Activated CD8-positive, alpha-beta T cell treated with anti-CD3 and anti-CD28 coated beads for 36 hours (primary cell): ENCODE data around the gene HNRNPA2B1. TPM values are rescaled to one million over a fixed set of nuclear protein-coding genes. Genes with fewer than 3 reads are reported as not detected.

ENCODE experiments used
- ATAC-seq: fragments of 200-7000 bp; cut with Tn5 transposase; one replicate; pipeline ENCODE4 v1.10.0; 2021; ENCODE audit warnings: mild to moderate bottlenecking, moderate library complexity
- CTCF ChIA-PET: fragments of 350-600 bp; sonication (Branson Sonifier 250); formaldehyde crosslinking; loops from one replicate; lab custom pipeline; 2021; ENCODE audit warnings: antibody characterized with exemption; lab: Charles Lee
- POLR2A ChIA-PET: fragments of 350-600 bp; sonication (Branson Sonifier 250); formaldehyde crosslinking; loops from one replicate; lab custom pipeline; 2021; ENCODE audit warnings: antibody characterized with exemption; lab: Charles Lee
- DNase-seq: peaks from one replicate; pipeline ENCODE4 v3.0.0-alpha.2; 2020
- H3K27ac Mint-ChIP-seq: one replicate; pipeline ENCODE4 v1.8.0; 2021; ENCODE audit warnings: mild to moderate bottlenecking, mixed read lengths
- H3K27me3 Mint-ChIP-seq: one replicate; pipeline ENCODE4 v1.8.0; 2021; ENCODE audit warnings: mixed read lengths
- H3K36me3 Mint-ChIP-seq: one replicate; pipeline ENCODE4 v1.8.0; 2021; ENCODE audit warnings: low read depth, mixed read lengths
- H3K4me1 Mint-ChIP-seq: one replicate; pipeline ENCODE4 v1.8.0; 2021; ENCODE audit warnings: low read depth, mixed read lengths
- H3K4me3 Mint-ChIP-seq: one replicate; pipeline ENCODE4 v1.8.0; 2021; ENCODE audit warnings: mild to moderate bottlenecking, moderate library complexity, mixed read lengths
- H3K9me3 Mint-ChIP-seq: one replicate; pipeline ENCODE4 v1.8.0; 2021; ENCODE audit warnings: mixed read lengths
- intact Hi-C: fragments of 100-400 bp; cut with micrococcal nuclease; formaldehyde crosslinking; loops from one replicate; pipeline ENCODE4 v1.10.0; 2022
- total RNA-seq, 2 experiments: library from RNA; stranded (reverse); gene quantifications; one replicate each; pipeline ENCODE4 v1.2.3, GENCODE V29; 2021
- TF ChIP-seq, protein P1 (sequence below): fragments of 200-600 bp; IDR thresholded peaks from one replicate; pipeline ENCODE4 v1.8.0; 2022; ENCODE audit warnings: antibody characterized with exemption, mild to moderate bottlenecking

Gene HNRNPA2B1
- total RNA-seq, 2 experiments from 2014 or later = 871 to 893 TPM

DNA sequence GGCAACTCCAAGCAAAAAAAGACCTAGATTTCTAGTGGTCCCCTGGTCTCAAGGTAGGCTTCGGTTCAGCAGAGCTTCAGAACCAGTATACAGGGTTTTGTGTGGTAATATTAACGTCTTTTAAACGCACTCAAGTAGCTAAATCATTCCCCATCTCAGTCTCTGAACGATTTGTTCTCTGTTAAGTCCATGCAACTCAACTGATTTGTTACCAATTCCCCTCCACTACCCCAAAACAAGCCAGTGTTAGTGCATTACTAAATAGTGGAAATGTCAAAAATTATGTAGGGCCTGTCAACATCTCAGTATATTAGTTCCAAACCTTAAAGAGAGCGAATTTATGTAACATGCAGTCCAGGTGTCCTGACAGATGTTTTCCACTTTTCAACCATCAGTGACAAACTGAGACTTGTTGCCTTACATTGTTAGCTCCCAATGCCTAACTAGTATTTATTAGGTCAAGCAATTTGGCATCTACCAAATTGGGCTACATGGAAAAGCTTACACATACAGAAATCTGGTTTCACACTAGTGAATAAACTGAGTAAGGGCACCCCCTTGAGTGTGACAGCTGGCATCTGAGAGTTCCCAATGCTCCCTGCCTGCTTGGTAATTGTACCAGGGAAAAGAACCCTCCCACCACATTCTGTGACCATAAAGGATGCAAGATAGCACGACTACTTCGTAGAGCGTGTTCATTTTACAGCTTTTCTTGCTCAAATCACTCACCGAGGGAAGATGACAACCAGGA lies 12.2 kb downstream of the HNRNPA2B1 start:
- H3K9me3 Mint-ChIP-seq = no peaks in the 10 kb centered on the region
- TF ChIP-seq, protein P1, sequence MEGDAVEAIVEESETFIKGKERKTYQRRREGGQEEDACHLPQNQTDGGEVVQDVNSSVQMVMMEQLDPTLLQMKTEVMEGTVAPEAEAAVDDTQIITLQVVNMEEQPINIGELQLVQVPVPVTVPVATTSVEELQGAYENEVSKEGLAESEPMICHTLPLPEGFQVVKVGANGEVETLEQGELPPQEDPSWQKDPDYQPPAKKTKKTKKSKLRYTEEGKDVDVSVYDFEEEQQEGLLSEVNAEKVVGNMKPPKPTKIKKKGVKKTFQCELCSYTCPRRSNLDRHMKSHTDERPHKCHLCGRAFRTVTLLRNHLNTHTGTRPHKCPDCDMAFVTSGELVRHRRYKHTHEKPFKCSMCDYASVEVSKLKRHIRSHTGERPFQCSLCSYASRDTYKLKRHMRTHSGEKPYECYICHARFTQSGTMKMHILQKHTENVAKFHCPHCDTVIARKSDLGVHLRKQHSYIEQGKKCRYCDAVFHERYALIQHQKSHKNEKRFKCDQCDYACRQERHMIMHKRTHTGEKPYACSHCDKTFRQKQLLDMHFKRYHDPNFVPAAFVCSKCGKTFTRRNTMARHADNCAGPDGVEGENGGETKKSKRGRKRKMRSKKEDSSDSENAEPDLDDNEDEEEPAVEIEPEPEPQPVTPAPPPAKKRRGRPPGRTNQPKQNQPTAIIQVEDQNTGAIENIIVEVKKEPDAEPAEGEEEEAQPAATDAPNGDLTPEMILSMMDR = no peak
- peak overlapping the region; percentile 85 for H3K27ac Mint-ChIP-seq
- H3K4me3 Mint-ChIP-seq = peak overlapping the region; percentile 18
- peaks cover 95% of the 10 kb centered on the region for H3K4me1 Mint-ChIP-seq
- CTCF ChIA-PET = interaction anchor here (0.6 to 3.8 kb wide), 14 partner anchors 9 to 296 kb away, joined by 3 to 31 read pairs (median 5); no protein-coding TSS in a partner anchor
- DNase-seq (peak; percentile 45), ATAC-seq (peak; percentile 14)
- intact Hi-C loops = loop anchor here (5.0 to 10.0 kb wide), 2 partner anchors 96 to 294 kb away; no protein-coding TSS in a partner anchor
- H3K27me3 Mint-ChIP-seq = no peaks in the 10 kb centered on the region
- POLR2A ChIA-PET = interaction anchor here (0.8 to 19.9 kb wide), 37 partner anchors 9 to 294 kb away, joined by 3 to 588 read pairs (median 5); partner anchors contain the start of genes CBX3, HNRNPA2B1 and NFE2L3
- peaks cover 94% of the 10 kb centered on the region for H3K36me3 Mint-ChIP-seq

DNA sequence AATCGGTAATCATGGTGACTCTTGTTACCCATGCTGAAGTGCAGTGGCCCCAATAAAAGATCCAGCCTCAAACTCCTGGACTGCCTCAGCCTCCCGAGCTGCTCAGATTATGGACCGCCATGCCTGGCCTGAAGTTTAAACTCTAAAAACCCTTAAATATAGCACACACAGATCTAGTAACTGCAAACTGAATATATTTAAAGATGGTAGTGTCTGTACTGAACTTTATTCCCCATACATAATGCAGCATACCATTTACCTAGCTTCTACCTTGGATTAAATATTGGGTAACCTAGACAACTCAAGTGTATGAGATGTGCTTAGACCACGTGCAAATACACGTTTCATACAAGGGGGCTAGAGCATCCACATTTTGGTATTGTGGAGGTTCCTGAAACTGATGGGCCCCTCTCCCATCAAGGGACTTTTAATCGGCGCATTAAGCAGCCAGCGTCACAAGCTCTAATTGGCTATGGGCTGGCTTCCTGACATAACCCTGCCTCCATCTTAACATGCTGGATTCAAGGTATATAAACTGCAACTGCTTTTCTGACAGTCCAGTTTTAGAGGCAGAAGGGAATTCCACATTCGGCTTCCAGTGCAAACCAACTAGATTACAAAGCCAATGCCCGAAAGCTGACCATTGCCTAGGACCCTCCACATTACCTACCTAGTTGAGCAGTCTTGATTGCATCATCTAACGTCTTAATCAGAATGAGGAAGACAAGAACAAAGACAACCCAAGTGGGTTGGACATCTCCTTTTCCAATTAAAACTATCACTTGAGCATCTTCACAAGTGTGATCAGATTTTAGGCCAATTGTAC lies 13.0 kb downstream of the HNRNPA2B1 start:
- CTCF ChIA-PET = interaction anchor here (0.6 to 3.8 kb wide), 12 partner anchors 10 to 295 kb away, joined by 3 to 31 read pairs (median 5); no protein-coding TSS in a partner anchor
- POLR2A ChIA-PET = interaction anchor here (0.6 to 19.9 kb wide), 40 partner anchors 8 to 326 kb away, joined by 3 to 588 read pairs (median 4); partner anchors contain the start of genes CBX3, HNRNPA2B1, NFE2L3 and SNX10
- intact Hi-C loops = loop anchor here (1.0 to 10.0 kb wide), 3 partner anchors 34 to 293 kb away; no protein-coding TSS in a partner anchor
- peaks cover 87% of the 10 kb centered on the region for H3K36me3 Mint-ChIP-seq
- H3K27me3 Mint-ChIP-seq = no peaks in the 10 kb centered on the region
- H3K9me3 Mint-ChIP-seq = no peaks in the 10 kb centered on the region
- H3K4me3 Mint-ChIP-seq = peak overlapping the region; percentile 11
- ATAC-seq (peak; percentile 21), DNase-seq (peak; percentile 40)
- TF ChIP-seq, protein P1 = no peak
- peaks cover 87% of the 10 kb centered on the region for H3K4me1 Mint-ChIP-seq
- peak overlapping the region; percentile 85 for H3K27ac Mint-ChIP-seq

DNA sequence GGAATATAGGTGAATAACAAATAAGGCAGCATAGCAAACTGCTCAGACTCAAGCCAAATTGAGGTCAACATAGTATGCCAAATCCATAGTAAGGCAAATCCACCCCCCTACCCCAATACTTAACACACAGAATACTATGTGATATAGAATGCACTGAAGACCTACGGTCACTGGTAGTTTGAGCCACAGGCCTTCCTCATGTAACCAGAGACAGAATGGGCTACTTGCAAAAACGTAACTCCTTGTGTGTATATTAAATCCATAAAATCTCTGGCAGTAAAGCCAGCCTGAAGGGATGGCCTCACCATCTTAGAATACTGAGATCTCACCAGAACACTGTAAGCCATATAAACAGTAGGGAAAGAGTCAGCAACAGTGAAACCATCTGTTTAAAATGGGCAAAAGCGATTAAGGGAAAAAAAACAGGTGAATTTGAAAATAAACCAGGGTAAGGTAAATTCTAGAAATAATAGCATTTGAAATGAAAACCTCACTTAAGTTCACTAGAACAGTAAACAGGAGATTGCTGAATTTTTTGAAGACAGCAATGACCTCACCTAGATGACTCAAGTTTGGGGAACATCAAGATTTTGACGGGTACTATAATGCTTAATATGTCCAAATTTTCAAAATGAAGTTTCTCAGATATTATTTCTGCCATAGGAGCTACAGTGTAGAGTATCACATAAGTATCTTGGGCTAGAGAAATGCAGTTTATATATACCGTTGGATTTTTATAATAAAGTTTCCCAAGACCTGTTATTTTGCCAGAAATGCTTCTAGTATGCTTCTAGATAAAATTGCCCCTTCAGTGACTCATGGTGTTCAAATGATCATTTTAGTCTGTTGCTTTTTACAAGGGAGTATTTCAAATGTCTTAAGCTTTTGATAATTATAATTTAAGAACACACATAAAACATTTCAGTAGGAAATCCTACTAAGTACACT lies 13.9 kb downstream of the HNRNPA2B1 start:
- Mint-ChIP-seq H3K4me1 (peaks cover 81% of the 10 kb centered on the region), H3K9me3 (no peaks in the 10 kb centered on the region), H3K4me3 (peak overlapping the region; percentile 26), H3K27ac (peak overlapping the region; percentile 85), H3K27me3 (no peaks in the 10 kb centered on the region), H3K36me3 (peaks cover 80% of the 10 kb centered on the region)
- no peak for DNase-seq
- POLR2A ChIA-PET = interaction anchor here (0.6 to 19.9 kb wide), 25 partner anchors 12 to 325 kb away, joined by 3 to 588 read pairs (median 13); partner anchors contain the start of genes CBX3, HNRNPA2B1, NFE2L3 and SNX10
- intact Hi-C loops = loop anchor here (1.0 to 10.0 kb wide), 3 partner anchors 33 to 292 kb away; no protein-coding TSS in a partner anchor
- ATAC-seq = peak; percentile 11
- CTCF ChIA-PET = interaction anchor here (1.0 to 3.8 kb wide), 8 partner anchors 11 to 294 kb away, joined by 3 to 31 read pairs (median 6); no protein-coding TSS in a partner anchor
- TF ChIP-seq, protein P1 = no peak

DNA sequence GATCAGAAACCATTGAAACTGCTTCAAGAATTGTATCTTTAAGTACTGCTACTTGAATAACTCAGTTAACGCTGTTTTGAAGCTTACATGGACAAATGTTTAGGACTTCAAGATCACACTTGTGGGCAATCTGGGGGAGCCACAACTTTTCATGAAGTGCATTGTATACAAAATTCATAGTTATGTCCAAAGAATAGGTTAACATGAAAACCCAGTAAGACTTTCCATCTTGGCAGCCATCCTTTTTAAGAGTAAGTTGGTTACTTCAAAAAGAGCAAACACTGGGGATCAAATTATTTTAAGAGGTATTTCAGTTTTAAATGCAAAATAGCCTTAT lies 14.7 kb downstream of the HNRNPA2B1 start:
- intact Hi-C loops = loop anchor here (5.0 to 10.0 kb wide), 2 partner anchors 94 to 291 kb away; no protein-coding TSS in a partner anchor
- Mint-ChIP-seq H3K4me1 (peaks cover 78% of the 10 kb centered on the region), H3K9me3 (no peaks in the 10 kb centered on the region), H3K4me3 (no peak overlapping the region), H3K36me3 (peaks cover 78% of the 10 kb centered on the region), H3K27me3 (no peaks in the 10 kb centered on the region), H3K27ac (peak overlapping the region; percentile 85)
- ATAC-seq = no peak
- ChIA-PET CTCF (interaction anchor here (1.7 to 1.9 kb wide), 2 partner anchors 19 to 95 kb away, joined by 6 to 13 read pairs; no protein-coding TSS in a partner anchor), POLR2A (interaction anchor here (1.3 to 19.9 kb wide), 7 partner anchors 14 to 98 kb away, joined by 3 to 588 read pairs (median 14); partner anchors contain the start of genes CBX3, HNRNPA2B1 and NFE2L3)
- DNase-seq = no peak
- TF ChIP-seq, protein P1 = no peak
